GM12874 (cell line): Measurements from ENCODE around the gene BCL7C.

Source experiments
- TF ChIP-seq, protein P1 (sequence below): IDR thresholded peaks from 2 replicates; pipeline ENCODE4 v1.5.1; 2011; ENCODE audit warnings: low read depth, mild to moderate bottlenecking, control low read depth, low read length, moderate library complexity; ENCODE audit not compliant: insufficient read depth

Gene BCL7C

DNA sequence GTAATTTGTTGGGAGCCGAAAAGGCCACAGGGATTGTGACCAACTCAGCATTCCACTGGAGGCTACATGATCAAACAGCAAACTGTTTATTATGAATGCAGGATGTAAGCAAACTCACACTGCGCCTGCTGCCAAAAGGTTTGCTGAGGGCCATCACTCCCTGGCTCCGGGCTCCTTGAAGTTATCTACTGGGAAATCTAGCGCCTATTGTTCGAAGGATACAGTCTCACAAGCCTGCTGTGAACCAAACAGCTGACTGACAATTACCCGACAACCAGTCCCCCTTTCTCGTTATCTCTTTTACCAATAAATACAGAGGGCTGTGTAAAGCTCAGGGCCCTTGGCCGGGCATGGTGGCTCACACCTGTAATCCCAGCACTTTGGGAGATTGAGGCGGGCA is 52.5 kb downstream of the BCL7C start:
- TF ChIP-seq, protein P1, sequence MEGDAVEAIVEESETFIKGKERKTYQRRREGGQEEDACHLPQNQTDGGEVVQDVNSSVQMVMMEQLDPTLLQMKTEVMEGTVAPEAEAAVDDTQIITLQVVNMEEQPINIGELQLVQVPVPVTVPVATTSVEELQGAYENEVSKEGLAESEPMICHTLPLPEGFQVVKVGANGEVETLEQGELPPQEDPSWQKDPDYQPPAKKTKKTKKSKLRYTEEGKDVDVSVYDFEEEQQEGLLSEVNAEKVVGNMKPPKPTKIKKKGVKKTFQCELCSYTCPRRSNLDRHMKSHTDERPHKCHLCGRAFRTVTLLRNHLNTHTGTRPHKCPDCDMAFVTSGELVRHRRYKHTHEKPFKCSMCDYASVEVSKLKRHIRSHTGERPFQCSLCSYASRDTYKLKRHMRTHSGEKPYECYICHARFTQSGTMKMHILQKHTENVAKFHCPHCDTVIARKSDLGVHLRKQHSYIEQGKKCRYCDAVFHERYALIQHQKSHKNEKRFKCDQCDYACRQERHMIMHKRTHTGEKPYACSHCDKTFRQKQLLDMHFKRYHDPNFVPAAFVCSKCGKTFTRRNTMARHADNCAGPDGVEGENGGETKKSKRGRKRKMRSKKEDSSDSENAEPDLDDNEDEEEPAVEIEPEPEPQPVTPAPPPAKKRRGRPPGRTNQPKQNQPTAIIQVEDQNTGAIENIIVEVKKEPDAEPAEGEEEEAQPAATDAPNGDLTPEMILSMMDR: no peak

DNA sequence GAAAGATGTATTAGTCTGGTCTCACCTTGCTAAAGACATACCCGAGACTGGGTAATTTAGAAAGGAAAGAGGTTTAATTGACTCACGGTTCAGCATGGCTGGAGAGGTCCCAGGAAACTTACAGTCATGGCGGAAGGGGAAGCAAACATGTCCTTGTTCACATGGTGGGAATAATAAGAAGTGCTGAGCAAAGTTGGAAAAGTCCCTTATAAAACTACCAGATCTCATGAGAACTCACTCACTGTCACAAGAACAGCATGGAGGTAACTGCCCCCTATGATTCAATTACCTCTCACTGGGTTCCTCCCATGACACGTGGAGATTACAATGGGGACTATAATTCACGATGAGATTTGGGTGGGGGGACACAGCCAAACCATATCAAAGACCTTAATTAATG is 53.3 kb downstream of the BCL7C start:
- TF ChIP-seq, protein P1: no peak

DNA sequence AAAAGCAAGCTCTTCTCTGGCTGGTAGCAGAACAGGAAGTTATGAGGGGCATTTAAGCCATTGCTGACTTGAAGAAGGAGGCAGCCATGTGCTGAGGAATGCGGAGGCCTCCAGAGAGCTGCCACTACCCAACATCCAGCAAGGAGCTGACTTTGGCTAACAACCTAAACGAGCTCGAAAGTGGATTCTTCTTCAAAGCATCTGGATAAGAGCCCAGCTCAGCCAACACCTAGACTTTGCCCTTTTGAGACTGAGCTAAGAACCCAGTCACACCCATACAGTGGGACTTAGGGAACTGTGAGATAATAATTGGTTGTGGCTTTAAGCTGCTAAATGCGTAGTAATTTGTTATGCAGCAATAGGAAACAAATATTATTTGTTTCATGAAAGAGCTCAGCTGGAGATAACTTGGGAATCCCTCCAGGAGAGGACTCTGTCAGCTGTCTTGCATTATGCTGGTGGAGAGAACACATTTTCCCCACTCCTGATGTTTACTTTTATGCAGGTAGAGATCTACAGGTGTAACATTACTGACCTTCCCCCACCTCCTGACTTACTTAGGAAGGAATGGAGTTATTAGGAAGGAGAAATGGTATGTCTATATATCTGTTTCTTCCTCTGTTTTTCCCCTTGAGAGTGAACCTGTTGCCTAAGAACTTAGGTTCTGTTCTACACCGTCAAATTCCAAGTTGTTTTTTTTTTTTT is 54.2 kb downstream of the BCL7C start:
- TF ChIP-seq, protein P1: no peak

DNA sequence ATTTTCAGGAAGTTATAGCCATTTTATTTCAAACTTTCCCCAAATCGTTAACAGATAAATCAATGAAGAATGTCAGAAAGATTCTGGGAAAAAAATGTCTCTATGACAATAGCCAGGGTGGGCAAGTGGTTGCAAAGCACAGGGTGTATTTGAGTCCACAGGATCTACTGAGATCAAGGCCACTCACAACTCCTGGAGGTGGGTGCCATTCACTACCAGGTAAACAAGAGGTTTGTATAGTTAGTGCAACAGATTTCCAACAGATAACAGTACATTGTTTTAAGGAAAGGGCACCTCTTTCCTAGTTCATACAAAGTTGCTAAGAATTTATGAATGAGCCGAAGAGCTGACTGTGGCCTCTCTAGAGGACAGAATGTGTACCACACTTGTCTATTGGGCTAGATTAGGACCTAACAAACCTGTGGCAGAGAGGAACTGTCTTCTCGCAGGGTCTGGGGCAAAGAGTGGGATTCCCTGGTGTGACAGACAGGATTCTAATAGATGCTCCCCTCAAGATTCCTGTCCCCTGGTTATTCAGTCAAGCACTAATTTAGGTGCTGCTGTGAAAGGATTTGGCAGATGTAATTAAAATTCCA is 54.9 kb downstream of the BCL7C start:
- TF ChIP-seq, protein P1: no peak

DNA sequence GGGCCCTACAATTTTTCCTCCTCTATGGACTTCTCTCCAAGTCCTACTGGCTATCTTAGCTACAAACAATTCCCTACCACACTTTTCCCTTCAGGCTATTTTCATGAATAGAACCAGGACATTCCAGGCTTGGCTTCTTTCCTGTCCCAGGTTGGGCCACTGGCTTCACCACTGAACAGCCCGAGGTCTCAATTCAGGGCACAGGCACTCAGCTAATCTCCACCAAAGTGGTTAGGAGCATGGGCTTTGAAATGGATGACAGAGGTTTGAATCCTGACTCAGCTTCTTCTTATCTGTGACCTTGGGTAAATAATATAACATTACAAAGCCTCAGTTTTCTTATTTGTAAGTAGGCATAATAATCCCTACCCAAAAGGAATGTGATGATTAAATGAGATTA is 56.0 kb downstream of the BCL7C start:
- TF ChIP-seq, protein P1: no peak
